Measurements from ENCODE around the gene GPC6.
"Not testable (repeated sequence)": the region's sequence is repeated elsewhere in the genome, so short reads cannot be mapped to it uniquely, and the experiment has no call there.

GPC6 gene

GRCh38 chr13:93226623-93227279, at the start of gene GPC6:
TSS of gene GPC6 (plus strand) at chr13:93226807.
- Mint-ChIP-seq H3K4me3 (no peak within 1 kb of the TSS), H3K9me3 (peaks cover 3% of the 10 kb centered on the region), H3K4me1 (peaks cover 7% of the 10 kb centered on the region), H3K27ac (no peak within 1 kb of the TSS), H3K36me3 (no peaks in the 10 kb centered on the region)
- ATAC-seq: no peak
- no peak for DNase-seq (ENCODE audit: low spot score in 2 of 2)

DNA sequence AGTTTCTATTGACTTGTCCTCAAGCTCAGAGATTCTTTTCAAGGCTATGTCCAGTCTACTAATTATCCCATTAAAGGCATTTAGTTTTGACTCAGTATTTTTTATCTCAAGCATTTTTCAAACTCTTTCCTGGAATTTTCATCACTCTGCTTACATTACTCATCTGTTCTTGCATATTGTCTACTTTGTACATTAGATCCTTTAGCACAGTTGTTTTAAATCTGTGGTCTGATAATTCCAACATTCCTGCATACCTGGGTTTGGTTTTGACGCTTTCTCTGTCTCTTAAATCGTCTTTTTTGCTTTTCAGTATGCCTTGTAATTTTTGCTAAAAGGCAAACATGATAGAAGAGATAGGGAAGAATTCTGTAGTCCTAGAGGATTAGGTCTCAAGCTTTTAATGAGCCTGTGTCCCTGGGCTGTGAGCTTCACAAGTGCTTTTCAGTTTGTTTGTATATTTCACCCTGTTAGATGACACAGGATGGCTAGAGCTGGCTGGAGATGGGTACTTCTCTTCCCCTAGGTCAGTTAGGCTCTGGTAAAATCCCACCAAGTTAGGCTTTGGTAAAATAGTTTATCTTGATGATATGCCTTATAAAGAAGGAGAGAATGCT, 46.1 kb upstream of the GPC6 start:
- H3K9me3 Mint-ChIP-seq: peaks cover 8% of the 10 kb centered on the region
- DNase-seq (ENCODE audit: low spot score in 2 of 2): no peak
- no peak overlapping the region for H3K4me3 Mint-ChIP-seq
- no peaks in the 10 kb centered on the region for H3K36me3 Mint-ChIP-seq
- H3K4me1 Mint-ChIP-seq: no peaks in the 10 kb centered on the region
- no peak overlapping the region for H3K27ac Mint-ChIP-seq
- no peak for ATAC-seq

DNA sequence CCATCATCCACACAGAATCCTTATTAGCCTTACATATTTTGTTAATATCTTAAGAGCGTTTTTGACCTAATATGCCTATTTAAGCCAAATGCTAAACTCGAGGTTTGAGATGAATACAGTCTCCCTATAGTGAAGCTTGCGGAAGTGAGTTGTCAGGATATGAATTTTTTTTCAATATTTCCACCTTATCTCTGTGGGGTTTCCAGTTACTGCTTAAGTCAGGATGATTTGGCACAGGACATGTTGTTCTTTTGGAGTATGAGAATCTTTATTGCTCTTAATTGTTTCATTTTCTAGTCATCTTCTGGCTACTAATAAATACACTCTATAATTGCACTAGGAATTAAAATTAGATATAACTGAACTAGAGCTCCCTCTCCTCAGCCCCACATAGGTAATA, 44.2 kb upstream of the GPC6 start:
- DNase-seq (ENCODE audit: low spot score in 2 of 2) (no peak), ATAC-seq (no peak)
- H3K4me3 Mint-ChIP-seq: no peak overlapping the region
- H3K36me3 Mint-ChIP-seq: no peaks in the 10 kb centered on the region
- peaks cover 5% of the 10 kb centered on the region for H3K9me3 Mint-ChIP-seq
- H3K4me1 Mint-ChIP-seq: no peaks in the 10 kb centered on the region
- no peak overlapping the region for H3K27ac Mint-ChIP-seq

- DNase-seq (ENCODE audit: low spot score in 2 of 2) (no peak), ATAC-seq (no peak)
- Mint-ChIP-seq H3K9me3 (peaks cover 5% of the 10 kb centered on the region), H3K4me1 (no peaks in the 10 kb centered on the region), H3K36me3 (no peaks in the 10 kb centered on the region), H3K27ac (no peak overlapping the region), H3K4me3 (no peak overlapping the region)
These were observed 43.3 kb upstream of the GPC6 start for GRCh38 chr13:93183302-93183701.

DNA sequence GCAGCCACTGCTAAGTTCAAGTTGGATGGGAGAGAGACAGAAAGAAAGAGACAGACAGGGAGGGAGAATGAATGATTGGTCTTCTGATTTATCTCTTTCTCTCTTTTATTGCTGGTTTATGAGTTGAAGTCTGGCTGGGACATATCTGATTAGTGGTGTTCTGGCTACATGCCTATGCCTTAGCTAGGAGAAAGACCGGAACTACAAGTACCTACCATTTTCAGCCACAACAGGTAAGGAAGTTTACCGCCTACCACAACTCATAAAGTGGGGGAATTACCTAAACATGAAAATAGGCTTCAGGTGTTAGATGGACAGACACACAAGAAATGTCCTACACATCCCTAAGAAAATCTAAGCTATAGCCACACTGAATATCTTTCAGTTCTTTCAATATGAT, 36.6 kb upstream of the GPC6 start:
- H3K36me3 Mint-ChIP-seq: no peaks in the 10 kb centered on the region
- H3K9me3 Mint-ChIP-seq: peaks cover 3% of the 10 kb centered on the region
- no peak overlapping the region for H3K4me3 Mint-ChIP-seq
- H3K4me1 Mint-ChIP-seq: no peaks in the 10 kb centered on the region
- DNase-seq (ENCODE audit: low spot score in 2 of 2) (no peak), ATAC-seq (no peak)
- no peak overlapping the region for H3K27ac Mint-ChIP-seq

GRCh38 chr13:93193682-93194081, 32.9 kb upstream of the GPC6 start:
- Mint-ChIP-seq H3K27ac (no peak overlapping the region), H3K9me3 (peaks cover 8% of the 10 kb centered on the region), H3K4me1 (no peaks in the 10 kb centered on the region), H3K4me3 (no peak overlapping the region), H3K36me3 (no peaks in the 10 kb centered on the region)
- ATAC-seq (no peak), DNase-seq (ENCODE audit: low spot score in 2 of 2) (no peak)

GRCh38 chr13:93199856-93200255, 26.8 kb upstream of the GPC6 start:
- Mint-ChIP-seq H3K27ac (no peak overlapping the region), H3K4me3 (no peak overlapping the region), H3K9me3 (peaks cover 6% of the 10 kb centered on the region), H3K36me3 (no peaks in the 10 kb centered on the region), H3K4me1 (no peaks in the 10 kb centered on the region)
- DNase-seq (ENCODE audit: low spot score in 2 of 2) (no peak), ATAC-seq (no peak)

- no peaks in the 10 kb centered on the region for H3K36me3 Mint-ChIP-seq
- ATAC-seq (no peak), DNase-seq (ENCODE audit: low spot score in 2 of 2) (no peak)
- no peak overlapping the region for H3K27ac Mint-ChIP-seq
- no peaks in the 10 kb centered on the region for H3K4me1 Mint-ChIP-seq
- H3K9me3 Mint-ChIP-seq: peaks cover 3% of the 10 kb centered on the region
- no peak overlapping the region for H3K4me3 Mint-ChIP-seq
These were observed 26.0 kb upstream of the GPC6 start for GRCh38 chr13:93200626-93201025.

DNA sequence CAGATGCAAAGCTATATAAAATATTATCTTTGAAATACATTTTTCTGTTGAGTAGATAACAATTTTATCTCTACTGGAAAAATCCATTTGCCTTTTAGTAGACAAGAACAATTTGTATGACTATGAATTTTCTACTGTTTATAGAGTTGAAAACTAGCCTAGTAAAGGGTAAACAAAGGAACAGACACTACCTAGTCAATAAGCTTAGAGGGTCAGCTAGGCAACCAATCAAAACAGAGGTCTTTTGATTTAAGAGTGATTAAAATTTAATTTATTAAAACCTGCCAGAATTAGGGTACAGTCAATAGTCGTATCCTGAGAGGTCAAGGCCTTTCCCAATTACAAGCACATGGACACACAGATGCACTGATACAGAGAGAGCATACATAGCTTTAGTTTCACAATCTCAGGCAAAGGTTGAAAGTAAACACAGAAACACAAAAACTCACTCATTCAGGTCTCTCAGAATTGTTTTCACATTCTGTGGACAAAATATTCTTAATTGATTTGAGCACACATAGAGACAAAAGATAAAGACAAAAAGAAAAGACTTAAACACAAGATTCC, 24.5 kb upstream of the GPC6 start:
- H3K36me3 Mint-ChIP-seq: no peaks in the 10 kb centered on the region
- peaks cover 3% of the 10 kb centered on the region for H3K9me3 Mint-ChIP-seq
- H3K4me3 Mint-ChIP-seq: no peak overlapping the region
- ATAC-seq (no peak), DNase-seq (ENCODE audit: low spot score in 2 of 2) (no peak)
- H3K27ac Mint-ChIP-seq: no peak overlapping the region
- no peaks in the 10 kb centered on the region for H3K4me1 Mint-ChIP-seq

GRCh38 chr13:93206778-93207392, 19.7 kb upstream of the GPC6 start:
- ATAC-seq; H3K4me3 Mint-ChIP-seq; H3K27ac Mint-ChIP-seq; H3K9me3 Mint-ChIP-seq; H3K36me3 Mint-ChIP-seq; H3K4me1 Mint-ChIP-seq; DNase-seq (ENCODE audit: low spot score in 2 of 2): not testable (repeated sequence)

GRCh38 chr13:93216122-93216521, 10.5 kb upstream of the GPC6 start:
- H3K9me3 Mint-ChIP-seq: peaks cover 3% of the 10 kb centered on the region
- no peak for ATAC-seq
- H3K27ac Mint-ChIP-seq: no peak overlapping the region
- H3K4me3 Mint-ChIP-seq: no peak overlapping the region
- DNase-seq (ENCODE audit: low spot score in 2 of 2): no peak
- no peaks in the 10 kb centered on the region for H3K36me3 Mint-ChIP-seq
- no peaks in the 10 kb centered on the region for H3K4me1 Mint-ChIP-seq

GRCh38 chr13:93217721-93218261, 8.8 kb upstream of the GPC6 start:
- H3K27ac Mint-ChIP-seq: no peak overlapping the region
- DNase-seq (ENCODE audit: low spot score in 2 of 2) (no peak), ATAC-seq (no peak)
- peaks cover 3% of the 10 kb centered on the region for H3K9me3 Mint-ChIP-seq
- H3K4me1 Mint-ChIP-seq: no peaks in the 10 kb centered on the region
- no peaks in the 10 kb centered on the region for H3K36me3 Mint-ChIP-seq
- H3K4me3 Mint-ChIP-seq: no peak overlapping the region

GRCh38 chr13:93218583-93218982, 8.0 kb upstream of the GPC6 start:
- ATAC-seq (no peak), DNase-seq (ENCODE audit: low spot score in 2 of 2) (no peak)
- no peak overlapping the region for H3K27ac Mint-ChIP-seq
- peaks cover 3% of the 10 kb centered on the region for H3K9me3 Mint-ChIP-seq
- H3K36me3 Mint-ChIP-seq: no peaks in the 10 kb centered on the region
- H3K4me3 Mint-ChIP-seq: no peak overlapping the region
- no peaks in the 10 kb centered on the region for H3K4me1 Mint-ChIP-seq

- peaks cover 3% of the 10 kb centered on the region for H3K9me3 Mint-ChIP-seq
- no peaks in the 10 kb centered on the region for H3K36me3 Mint-ChIP-seq
- no peaks in the 10 kb centered on the region for H3K4me1 Mint-ChIP-seq
- no peak overlapping the region for H3K27ac Mint-ChIP-seq
- no peak overlapping the region for H3K4me3 Mint-ChIP-seq
- DNase-seq (ENCODE audit: low spot score in 2 of 2) (no peak), ATAC-seq (no peak)
These were observed 6.5 kb upstream of the GPC6 start for GRCh38 chr13:93220073-93220472.

- peaks cover 7% of the 10 kb centered on the region for H3K4me1 Mint-ChIP-seq
- no peak overlapping the region for H3K27ac Mint-ChIP-seq
- no peak for DNase-seq (ENCODE audit: low spot score in 2 of 2)
- H3K9me3 Mint-ChIP-seq: peaks cover 3% of the 10 kb centered on the region
- H3K36me3 Mint-ChIP-seq: no peaks in the 10 kb centered on the region
- no peak for ATAC-seq
- no peak overlapping the region for H3K4me3 Mint-ChIP-seq
These were observed 3.6 kb upstream of the GPC6 start for GRCh38 chr13:93222976-93223375.

DNA sequence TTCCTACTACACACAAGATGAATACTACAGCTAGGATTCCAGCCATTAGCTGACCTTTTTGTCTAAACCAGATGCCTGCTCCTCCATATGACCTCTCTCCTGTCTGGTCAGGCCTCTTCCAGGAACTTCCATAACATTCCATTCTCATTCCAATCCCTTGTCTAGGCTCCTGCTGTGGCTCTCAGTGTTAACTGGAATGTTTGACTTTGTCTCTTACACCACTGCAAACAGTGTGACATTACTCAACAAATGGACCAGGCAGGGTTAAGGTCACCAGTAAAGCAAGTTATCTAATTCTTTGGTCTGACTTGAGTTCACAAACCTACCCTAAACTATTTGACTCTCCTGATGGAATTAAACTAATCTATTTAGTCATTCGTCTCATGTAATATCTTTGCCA, 2.1 kb upstream of the GPC6 start:
- Mint-ChIP-seq H3K4me3 (no peak overlapping the region), H3K9me3 (peaks cover 3% of the 10 kb centered on the region), H3K27ac (no peak overlapping the region), H3K36me3 (no peaks in the 10 kb centered on the region), H3K4me1 (peaks cover 7% of the 10 kb centered on the region)
- DNase-seq (ENCODE audit: low spot score in 2 of 2): no peak
- no peak for ATAC-seq
